ENCODE measurements around the gene HSD3B7. TPM values are rescaled to one million over a fixed set of nuclear protein-coding genes. Genes with fewer than 3 reads are reported as not detected.

Gene HSD3B7
- total RNA-seq, 6 experiments from 2014 or later: 54.6 to 219 (median 86.9) TPM

- no peak overlapping the region for H3K27ac ChIP-seq
- H3K27me3 ChIP-seq: no peaks in the 10 kb centered on the region
- peaks cover 0 to 25% (median 11%) of the 10 kb centered on the region in 4 donors for H3K36me3 ChIP-seq
- peaks cover 0 to 12% (median 5%) of the 10 kb centered on the region in 4 donors for H3K4me1 ChIP-seq
- no peaks in the 10 kb centered on the region for H3K9me3 ChIP-seq
- TF ChIP-seq POLR2A (IDR thresholded peaks at IDR 0.05) (no peak), CTCF (IDR thresholded peaks at IDR 0.05) (no peak)
- DNase-seq: no peak
- WGBS (ENCODE audit: insufficient coverage, low coverage, low lambda C conversion rate, missing lambda C conversion rate): 80% methylated on average over 5 of the region's 17 CpGs
- no peak for ATAC-seq
- H3K4me3 ChIP-seq: no peak overlapping the region
- intact Hi-C loops (cut with DNase I): loop anchor here (5.0 to 10.0 kb wide), 3 partner anchors 62 to 110 kb away; partner anchors contain the start of genes PRSS53 (in 1 of the 2) and VKORC1 (in 1 of the 2)
Observed at GRCh38 chr16:30982548-30983288, 2.3 kb upstream of the HSD3B7 start.

- H3K27ac ChIP-seq: no peak overlapping the region
- no peak for ATAC-seq
- 81% methylated on average over 10 of the region's 25 CpGs for WGBS (ENCODE audit: insufficient coverage, low coverage, low lambda C conversion rate, missing lambda C conversion rate)
- intact Hi-C loops (cut with DNase I): loop anchor here (5.0 to 10.0 kb wide), 3 partner anchors 61 to 109 kb away; partner anchors contain the start of genes PRSS53 (in 1 of the 2) and VKORC1 (in 1 of the 2)
- TF ChIP-seq POLR2A (IDR thresholded peaks at IDR 0.05) (no peak), CTCF (IDR thresholded peaks at IDR 0.05) (no peak)
- H3K4me1 ChIP-seq: peaks cover 0 to 12% (median 5%) of the 10 kb centered on the region in 4 donors
- DNase-seq: no peak
- no peak overlapping the region for H3K4me3 ChIP-seq
- no peaks in the 10 kb centered on the region for H3K9me3 ChIP-seq
- H3K27me3 ChIP-seq: no peaks in the 10 kb centered on the region
- peaks cover 0 to 24% (median 11%) of the 10 kb centered on the region in 4 donors for H3K36me3 ChIP-seq
Observed at GRCh38 chr16:30983289-30983889, 1.6 kb upstream of the HSD3B7 start.

- 86% methylated on average over 7 of the region's 14 CpGs for WGBS (ENCODE audit: insufficient coverage, low coverage, low lambda C conversion rate, missing lambda C conversion rate)
- peaks cover 0 to 12% (median 5%) of the 10 kb centered on the region in 4 donors for H3K4me1 ChIP-seq
- no peaks in the 10 kb centered on the region for H3K9me3 ChIP-seq
- intact Hi-C loops (cut with DNase I): loop anchor here (5.0 to 10.0 kb wide), 3 partner anchors 61 to 108 kb away; partner anchors contain the start of genes PRSS53 (in 1 of the 2) and VKORC1 (in 1 of the 2)
- H3K36me3 ChIP-seq: peaks cover 0 to 24% (median 11%) of the 10 kb centered on the region in 4 donors
- H3K4me3 ChIP-seq: no peak overlapping the region
- no peaks in the 10 kb centered on the region for H3K27me3 ChIP-seq
- DNase-seq (no peak), ATAC-seq (no peak)
- TF ChIP-seq CTCF (IDR thresholded peaks at IDR 0.05): no peak
- TF ChIP-seq POLR2A (IDR thresholded peaks at IDR 0.05): no peak
- no peak overlapping the region for H3K27ac ChIP-seq
Observed at GRCh38 chr16:30983898-30984610, 953 bp upstream of the HSD3B7 start.

GRCh38 chr16:30985401-30986128 lies 558 bp downstream of the HSD3B7 start:
- peaks cover 0 to 15% (median 5%) of the 10 kb centered on the region in 4 donors for H3K36me3 ChIP-seq
- peak overlapping the region; percentile 74 to 80 (median 79) for H3K27ac ChIP-seq
- intact Hi-C loops (cut with DNase I): loop anchor here (10.0 kb wide), 2 partner anchors 59 to 99 kb away; partner anchors contain the start of gene PRSS53 (in 1 of the 2)

More at GRCh38 chr16:30985401-30986128, 558 bp downstream of the HSD3B7 start:
- 18% methylated on average over 9 of the region's 20 CpGs for WGBS (ENCODE audit: insufficient coverage, low coverage, low lambda C conversion rate, missing lambda C conversion rate)
- TF ChIP-seq CTCF (IDR thresholded peaks at IDR 0.05) (peak in 1 of 4 donors; percentile 42), POLR2A (IDR thresholded peaks at IDR 0.05) (peak; percentile 22)
- Histone ChIP-seq H3K9me3 (no peaks in the 10 kb centered on the region), H3K4me3 (peak overlapping the region; percentile 62 to 73 (median 72)), H3K4me1 (peaks cover 0 to 12% (median 5%) of the 10 kb centered on the region in 4 donors), H3K27me3 (no peaks in the 10 kb centered on the region)
- ATAC-seq (peak; percentile 74 to 88 (median 84)), DNase-seq (peak; percentile 84 to 89 (median 86))
